HG03066 (cell line): ENCODE data around the gene CACHD1.

Experiments used
- ATAC-seq: cut with Tn5 transposase; IDR thresholded peaks from one replicate; pipeline ENCODE4 v1.9.1; 2021; ENCODE audit warnings: low read depth; ENCODE audit not compliant: unreplicated experiment

The CACHD1 gene

DNA sequence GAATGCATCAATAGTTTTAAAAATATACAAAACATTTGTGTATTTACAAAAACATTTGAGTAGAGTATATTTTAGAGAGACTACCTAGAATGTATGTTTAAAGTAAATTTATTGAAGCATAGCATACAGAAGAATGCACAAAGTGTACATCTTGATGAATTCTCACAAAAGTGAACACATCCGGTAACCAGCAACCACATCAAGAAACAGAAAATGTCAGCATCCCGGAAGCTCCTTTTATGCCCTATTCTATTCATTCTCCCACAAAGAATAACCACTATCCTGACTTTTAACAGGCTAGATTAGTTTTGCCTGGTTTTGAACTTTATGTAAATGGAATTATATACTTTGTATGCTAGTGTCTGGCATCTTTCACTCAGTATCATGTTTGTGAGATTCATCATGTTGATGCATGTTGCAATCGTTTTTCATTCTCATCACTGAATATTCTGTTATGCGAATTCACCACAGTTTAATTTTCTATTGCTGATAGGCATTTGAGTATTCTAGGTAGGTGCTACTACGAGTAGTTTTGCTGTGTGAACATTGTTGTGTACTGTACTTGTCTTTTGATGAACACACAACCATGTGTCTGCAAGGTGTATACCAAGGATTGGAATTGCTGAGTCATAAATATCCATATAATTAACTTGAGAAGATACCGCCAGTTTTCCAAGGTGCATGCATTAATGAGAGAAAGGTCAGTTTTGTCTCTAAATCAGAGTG, 75.4 kb downstream of the CACHD1 start:
- ATAC-seq: no peak

- ATAC-seq: no peak
These were observed 76.1 kb downstream of the CACHD1 start for GRCh38 chr1:64546013-64546412.

DNA sequence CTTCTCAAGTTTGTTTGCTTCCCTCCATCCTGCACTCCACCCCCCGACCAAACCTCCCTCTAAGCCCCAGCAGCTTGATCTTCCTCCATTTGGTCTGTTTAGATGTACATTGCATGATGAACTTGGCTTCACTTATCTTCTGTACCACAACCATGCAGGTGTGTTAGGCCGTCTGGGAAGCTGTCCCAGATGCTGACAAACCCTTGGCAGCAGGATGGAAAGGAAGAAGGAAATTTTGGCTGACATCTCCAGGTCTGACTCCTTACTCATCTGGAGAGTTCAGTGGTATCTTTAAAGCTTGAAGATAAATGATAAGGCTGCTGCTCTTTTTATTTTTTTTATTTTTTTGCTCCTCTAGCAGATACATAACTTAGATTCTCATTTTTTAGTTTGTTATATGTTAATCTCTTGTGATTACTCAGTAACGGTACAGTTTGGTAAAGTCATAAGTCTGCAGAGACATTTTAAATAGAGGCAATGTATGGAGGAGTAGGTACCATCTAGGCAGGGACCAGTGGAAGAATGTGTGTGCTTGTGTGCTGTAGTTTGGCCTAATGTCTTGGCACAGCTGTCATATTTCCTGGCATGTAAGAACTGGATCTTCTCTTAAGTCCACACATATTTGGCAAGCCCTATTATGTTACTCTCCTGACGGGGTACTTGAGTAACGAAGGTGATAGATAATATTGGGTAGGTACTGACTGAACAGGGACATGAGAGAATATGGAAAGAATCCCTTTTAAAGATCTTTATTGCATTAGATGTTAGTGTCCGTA, 79.7 kb downstream of the CACHD1 start:
- no peak for ATAC-seq

- no peak for ATAC-seq
These were observed 80.6 kb downstream of the CACHD1 start for GRCh38 chr1:64550510-64550909.

DNA sequence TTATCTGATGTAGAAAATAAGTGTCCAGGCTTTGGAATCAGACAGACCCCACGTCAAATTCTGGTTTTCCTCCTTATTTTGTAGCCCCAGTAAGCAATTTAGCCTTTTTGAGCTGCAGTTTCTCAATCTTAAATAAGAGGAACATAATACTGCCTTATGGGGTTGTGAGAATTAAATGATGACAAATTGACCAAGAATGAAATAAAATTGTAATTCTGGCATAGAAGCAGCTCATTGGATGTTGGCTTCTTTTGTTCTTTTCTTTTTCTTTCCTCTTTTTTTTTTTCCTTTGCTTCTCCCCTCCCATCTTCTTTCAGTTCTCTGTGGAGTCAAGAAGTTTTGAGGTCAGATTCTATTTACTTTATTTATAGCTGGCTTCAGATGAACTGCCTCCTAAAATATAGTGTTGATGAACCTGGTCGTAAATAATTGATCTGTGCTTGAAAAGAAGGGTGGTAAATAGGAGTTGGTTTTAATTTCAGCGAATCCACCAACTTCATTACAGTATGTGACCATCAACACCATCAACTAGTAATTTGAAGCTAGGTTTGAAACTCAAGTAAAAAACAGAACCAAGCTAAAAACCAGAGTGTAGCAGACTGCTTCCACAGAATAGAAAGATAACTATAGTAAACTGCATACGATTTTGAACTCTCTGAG, 81.1 kb downstream of the CACHD1 start:
- no peak for ATAC-seq

DNA sequence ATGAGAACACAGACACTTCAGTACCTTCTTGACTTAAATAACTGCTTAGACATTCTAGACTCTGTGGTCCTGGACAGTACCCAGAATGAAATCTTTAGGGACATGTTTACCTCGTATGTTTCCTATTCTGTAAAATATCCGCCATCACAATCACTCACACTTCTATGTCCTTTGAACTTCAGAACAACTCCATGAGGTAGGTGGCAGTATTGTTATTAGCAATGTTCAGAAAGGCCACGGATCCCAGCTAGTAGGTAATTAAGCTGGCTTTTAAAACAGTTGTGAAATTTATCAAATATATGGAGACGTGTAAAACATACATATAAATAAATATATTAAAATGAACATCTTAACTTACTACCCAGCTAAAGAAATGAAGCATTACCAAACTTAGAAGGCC, 83.4 kb downstream of the CACHD1 start:
- no peak for ATAC-seq

- ATAC-seq: no peak
These were observed 86.0 kb downstream of the CACHD1 start for GRCh38 chr1:64555947-64556346.

- no peak for ATAC-seq
These were observed 92.1 kb downstream of the CACHD1 start for GRCh38 chr1:64561993-64562392.

DNA sequence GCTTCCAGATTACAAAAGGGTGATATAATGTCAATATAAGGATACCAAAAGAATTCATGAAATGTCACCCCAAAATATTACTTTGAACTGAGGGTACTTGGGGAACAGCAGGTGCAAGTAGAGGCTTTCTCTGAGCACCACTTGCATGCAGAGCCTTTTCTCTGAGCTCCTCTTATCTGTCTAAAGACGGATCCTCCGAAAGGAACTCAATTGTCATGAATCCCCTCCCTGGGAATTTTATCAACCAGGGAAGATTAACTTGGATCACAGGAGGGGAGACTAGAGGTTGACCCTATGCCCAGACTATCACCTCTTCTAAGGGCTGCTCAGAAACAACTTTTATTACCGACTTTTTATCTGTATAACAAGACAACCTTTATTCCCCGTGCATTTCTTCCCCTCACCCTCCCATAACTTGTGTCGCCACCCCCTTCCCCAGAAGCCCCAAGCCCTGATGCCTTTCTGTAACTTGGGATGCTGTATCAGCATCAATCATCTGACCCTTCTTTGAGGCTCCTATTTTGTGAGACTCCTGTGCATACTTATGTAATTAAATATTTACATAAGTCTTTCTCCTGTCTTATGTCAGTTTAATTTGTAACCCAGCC, 94.1 kb downstream of the CACHD1 start:
- ATAC-seq: no peak

DNA sequence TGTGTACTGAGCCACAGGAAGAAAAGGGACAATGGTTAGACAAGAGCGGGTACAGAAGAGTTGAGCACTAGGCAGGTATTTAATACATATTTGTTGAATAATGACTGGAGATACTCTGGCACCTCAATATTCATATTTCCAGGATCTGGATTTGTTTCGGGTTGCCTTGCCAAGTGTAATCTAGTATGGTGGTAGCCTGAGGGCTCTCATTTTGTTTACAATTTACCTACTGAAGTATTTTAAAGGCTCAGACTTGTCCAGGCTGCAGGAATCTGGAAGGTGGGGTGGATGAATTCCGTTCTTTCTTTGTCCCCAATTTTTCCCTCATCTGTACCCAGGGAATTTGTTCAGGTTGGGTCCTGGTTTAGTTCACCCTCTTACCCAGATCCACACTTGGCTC, 95.0 kb downstream of the CACHD1 start:
- no peak for ATAC-seq

GRCh38 chr1:64567426-64568170, 97.7 kb downstream of the CACHD1 start:
- no peak for ATAC-seq

GRCh38 chr1:64568171-64568450, 98.2 kb downstream of the CACHD1 start:
- no peak for ATAC-seq

- ATAC-seq: no peak
These were observed 99.5 kb downstream of the CACHD1 start for GRCh38 chr1:64569411-64569810.

- no peak for ATAC-seq
These were observed 100.4 kb downstream of the CACHD1 start for GRCh38 chr1:64570267-64570855.

DNA sequence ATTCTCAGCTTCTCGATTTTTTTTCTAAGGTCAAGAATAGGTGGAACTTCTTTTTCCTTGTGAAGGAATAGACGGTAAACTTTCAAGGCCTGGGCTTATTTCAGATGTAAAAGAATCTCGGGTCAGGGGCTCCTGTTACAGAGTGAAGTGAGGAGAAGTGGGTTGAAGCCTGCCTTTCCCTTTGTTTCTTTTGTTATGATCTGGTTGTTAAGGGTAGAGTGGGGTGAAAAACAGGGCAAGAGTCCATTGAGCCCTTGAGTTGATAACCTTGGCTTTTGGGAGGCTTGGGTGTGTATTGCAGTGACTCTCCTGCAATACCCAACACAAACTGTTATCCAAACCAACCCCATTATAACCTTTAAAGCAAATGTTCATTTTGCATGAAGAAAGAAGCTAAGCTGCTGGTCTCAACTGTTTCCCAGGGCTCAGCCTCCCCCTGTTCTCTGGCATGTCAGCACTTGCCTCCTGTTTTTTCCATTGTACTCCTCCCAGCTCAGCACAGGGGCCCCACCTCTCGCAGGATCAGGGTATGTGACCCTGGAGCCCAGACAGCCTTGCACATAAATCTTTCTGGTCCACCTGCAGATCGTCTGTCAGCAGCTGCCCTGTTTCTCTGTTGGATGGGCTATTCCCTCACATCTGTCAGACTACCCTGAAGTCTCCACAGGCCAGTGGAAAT, 102.4 kb downstream of the CACHD1 start:
- no peak for ATAC-seq

DNA sequence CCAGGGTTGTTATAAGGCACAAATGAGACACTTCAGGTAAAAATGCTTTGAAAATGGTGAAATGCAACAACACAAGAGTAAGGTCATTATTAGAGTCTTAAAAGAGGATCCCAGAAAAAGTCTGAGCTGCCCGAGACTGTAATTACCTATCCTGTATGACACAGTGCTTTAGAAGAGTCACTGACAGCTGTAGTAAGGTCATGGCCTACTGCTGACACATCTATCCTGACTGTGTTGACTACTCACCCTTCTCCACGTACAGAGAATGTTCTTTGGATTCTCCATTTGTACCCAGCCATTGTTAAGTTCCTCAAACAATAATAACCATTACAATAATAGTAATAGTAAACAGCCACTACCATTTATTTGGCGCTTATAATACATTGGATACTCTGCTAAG, 104.4 kb downstream of the CACHD1 start:
- no peak for ATAC-seq

DNA sequence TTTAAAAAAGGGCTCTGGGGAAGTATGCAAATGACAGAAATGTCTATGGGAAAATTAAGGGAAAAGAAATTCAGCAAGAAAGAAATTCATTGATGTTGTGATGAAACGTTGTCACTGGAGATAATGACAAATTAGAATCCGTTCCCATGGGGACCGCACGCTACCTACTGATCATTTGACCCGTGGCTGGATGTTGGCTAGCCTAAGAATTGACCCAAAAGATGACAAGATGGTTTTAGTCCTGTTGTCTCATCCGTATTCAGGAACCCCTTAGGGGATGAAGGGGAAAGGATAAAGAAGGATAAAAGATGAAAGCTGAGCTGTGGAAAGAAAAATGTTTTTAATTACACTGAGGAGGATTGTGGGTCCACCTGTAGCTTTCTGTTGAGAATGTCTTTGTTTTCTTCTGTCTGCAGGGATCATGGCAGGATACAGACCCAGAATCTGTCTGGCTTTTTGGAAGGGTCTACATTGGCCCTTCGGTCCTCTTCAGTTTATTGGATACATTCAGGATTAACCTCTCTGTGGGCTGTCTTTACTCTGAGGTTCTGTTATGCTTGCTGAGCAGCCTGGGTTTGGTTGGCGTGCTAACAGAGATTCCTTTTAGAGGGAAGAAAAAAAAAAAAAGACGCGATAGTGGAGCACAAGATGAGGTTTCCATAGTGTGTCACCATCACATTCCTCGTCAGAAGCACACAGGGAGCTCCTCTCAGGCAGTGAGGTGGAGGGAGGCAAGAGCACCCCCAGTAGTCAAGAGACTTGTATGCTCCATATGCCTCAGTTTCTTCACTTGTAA, 106.2 kb downstream of the CACHD1 start:
- no peak for ATAC-seq

DNA sequence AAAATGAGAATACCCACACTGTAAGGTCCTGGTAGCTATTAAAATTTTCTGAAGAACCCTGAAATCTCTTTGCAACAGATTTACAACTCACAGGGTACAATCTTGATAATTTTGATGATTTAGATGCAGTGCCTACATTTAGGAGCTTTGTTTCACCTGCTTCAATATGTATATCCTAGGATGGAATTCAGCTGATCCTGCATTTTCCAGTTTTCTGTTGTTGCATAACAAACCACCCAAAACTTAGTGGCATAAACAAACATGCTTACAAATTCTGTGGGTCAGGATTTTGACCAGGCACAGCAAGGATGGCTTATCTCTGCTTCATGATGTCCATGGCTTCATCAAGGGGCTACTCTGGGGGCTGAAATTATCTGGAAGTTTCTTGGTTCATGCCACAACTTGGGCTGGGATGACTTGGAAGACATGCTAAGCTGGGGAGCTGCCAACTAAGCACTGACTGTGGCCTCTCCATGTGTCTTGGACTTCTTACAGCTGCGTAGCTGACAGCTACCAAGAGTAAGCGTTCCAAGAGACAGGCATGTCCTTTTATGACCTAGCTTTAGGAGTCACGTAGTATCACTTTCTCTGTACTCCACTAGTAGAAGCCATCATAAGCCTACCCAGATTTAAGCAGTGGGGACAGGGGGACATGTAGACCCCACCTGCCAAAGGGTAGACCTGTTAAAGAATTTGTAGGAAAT, 108.5 kb downstream of the CACHD1 start:
- no peak for ATAC-seq
